OCI-LY3 (cell line): Measurements from ENCODE around the gene ADAM10.

ENCODE experiments used
- EZH2phosphoT487 ChIP-seq: fragments of 200-600 bp; shearing (Covaris generic); IDR thresholded peaks from 2 replicates; pipeline ENCODE4 v1.6.1; 2018; ENCODE audit warnings: antibody characterized with exemption, mixed run types, low read depth
- TF ChIP-seq, protein P1 (sequence below): fragments of 200-600, 300-600 bp; sonication (generic); IDR thresholded peaks from 2 replicates; pipeline ENCODE4 v1.5.1; 2014; ENCODE audit warnings: antibody characterized with exemption, low read length, low read depth

DNA sequence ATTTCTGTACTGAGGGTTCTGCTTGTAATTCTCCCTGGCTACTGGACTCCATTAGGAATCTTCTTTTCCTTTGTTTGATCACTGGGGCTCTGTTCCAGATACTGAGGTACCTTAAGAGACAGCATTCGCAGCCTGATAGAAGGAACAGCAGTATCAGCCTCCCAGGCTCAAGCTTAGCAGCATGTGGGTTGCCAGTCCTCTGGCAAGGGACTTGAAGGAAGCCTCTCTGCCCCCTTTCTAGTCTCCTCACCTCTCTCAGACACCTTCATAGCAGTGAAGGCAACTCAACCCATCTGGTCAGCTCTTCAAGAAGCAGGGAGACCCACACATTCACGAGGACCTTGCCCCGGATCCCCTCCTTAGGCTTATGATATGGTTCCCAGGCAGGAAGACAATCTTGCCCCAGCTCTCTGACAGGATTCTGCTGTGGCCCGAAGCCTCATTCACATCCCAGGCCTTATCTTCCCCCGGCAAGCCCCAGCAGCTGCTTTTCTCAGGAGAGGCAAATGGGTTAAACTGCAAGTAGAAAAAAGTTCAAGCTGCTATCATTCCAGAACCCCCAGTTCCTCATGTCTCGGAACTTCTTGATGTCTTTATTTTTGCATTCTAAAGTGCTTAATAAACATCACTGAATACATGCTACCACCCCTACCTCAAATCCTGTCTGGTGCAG is 164.6 kb downstream of the ADAM10 start:
- TF ChIP-seq, protein P1, sequence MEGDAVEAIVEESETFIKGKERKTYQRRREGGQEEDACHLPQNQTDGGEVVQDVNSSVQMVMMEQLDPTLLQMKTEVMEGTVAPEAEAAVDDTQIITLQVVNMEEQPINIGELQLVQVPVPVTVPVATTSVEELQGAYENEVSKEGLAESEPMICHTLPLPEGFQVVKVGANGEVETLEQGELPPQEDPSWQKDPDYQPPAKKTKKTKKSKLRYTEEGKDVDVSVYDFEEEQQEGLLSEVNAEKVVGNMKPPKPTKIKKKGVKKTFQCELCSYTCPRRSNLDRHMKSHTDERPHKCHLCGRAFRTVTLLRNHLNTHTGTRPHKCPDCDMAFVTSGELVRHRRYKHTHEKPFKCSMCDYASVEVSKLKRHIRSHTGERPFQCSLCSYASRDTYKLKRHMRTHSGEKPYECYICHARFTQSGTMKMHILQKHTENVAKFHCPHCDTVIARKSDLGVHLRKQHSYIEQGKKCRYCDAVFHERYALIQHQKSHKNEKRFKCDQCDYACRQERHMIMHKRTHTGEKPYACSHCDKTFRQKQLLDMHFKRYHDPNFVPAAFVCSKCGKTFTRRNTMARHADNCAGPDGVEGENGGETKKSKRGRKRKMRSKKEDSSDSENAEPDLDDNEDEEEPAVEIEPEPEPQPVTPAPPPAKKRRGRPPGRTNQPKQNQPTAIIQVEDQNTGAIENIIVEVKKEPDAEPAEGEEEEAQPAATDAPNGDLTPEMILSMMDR: no peak
- TF ChIP-seq EZH2phosphoT487: no peak
